A549 (cell line): ENCODE results near the gene MAGI1. TPM values are rescaled to one million over a fixed set of nuclear protein-coding genes. Genes with fewer than 3 reads are reported as not detected.

Experiments
- ATAC-seq, 2 experiments: fragments of 200-7000 bp in 1 of 2; fragments of >200 bp in 1 of 2; cut with Nextera tagmentation in 1 of 2; cut with Tn5 transposase in 1 of 2; 3 replicates each; pipeline versions ENCODE4 v1.8.0 to v1.9.1; 2018 to 2020; ENCODE audit warnings: mild to moderate bottlenecking in 1 of 2, moderate library complexity in 1 of 2
- CTCF ChIA-PET: fragments of 300-600 bp; sonication (Branson Sonifier 250); formaldehyde crosslinking; extraction: SDS; loops from one replicate; lab custom pipeline; 2021; ENCODE audit warnings: antibody characterized with exemption, inconsistent platforms; lab: Yijun Ruan, JAX
- POLR2A ChIA-PET: fragments of 350-600 bp; formaldehyde crosslinking; extraction: SDS; loops from one replicate; lab custom pipeline; 2021; ENCODE audit warnings: antibody characterized with exemption, inconsistent platforms; lab: Yijun Ruan, JAX
- DNase-seq, 2 experiments: peaks; one replicate each; pipeline versions ENCODE4 v3.0.0 to v3.0.0-alpha.2; 2011 to 2016; ENCODE audit warnings: low read depth in 1 of 2, low spot score in 1 of 2
- FAIRE-seq: peaks from 2 replicates; lab custom pipeline; 2011; peaks lifted over from hg19 to GRCh38; lab: Jason Lieb, UNC
- H3K27ac ChIP-seq, 2 experiments: fragments of >200 bp; sonication (Bioruptor Twin); formaldehyde crosslinking; 3 replicates each; pipeline ENCODE4 v1.5.1; 2016 to 2017
- H3K4me1 ChIP-seq: fragments of >200 bp; sonication (Bioruptor Twin); formaldehyde crosslinking; 3 replicates; pipeline ENCODE4 v1.6.1; 2016
- H3K4me2 ChIP-seq: fragments of >200 bp; sonication (Bioruptor Twin); formaldehyde crosslinking; 3 replicates; pipeline ENCODE4 v1.6.1; 2016
- H3K4me3 ChIP-seq: fragments of >200 bp; sonication (Bioruptor Twin); formaldehyde crosslinking; 3 replicates; pipeline ENCODE4 v1.5.1; 2016
- H3K9me3 ChIP-seq: fragments of >200 bp; sonication (Bioruptor Twin); formaldehyde crosslinking; 3 replicates; pipeline ENCODE4 v1.6.1; 2016
- BHLHE40 ChIP-seq: IDR thresholded peaks from 2 replicates; pipeline ENCODE4 v1.6.1; 2012; ENCODE audit warnings: low read depth, low read length, inconsistent platforms
- FOSB ChIP-seq: fragments of 250-450 bp; sonication (Bioruptor Pico); IDR thresholded peaks from 2 replicates; pipeline ENCODE4 v1.5.0; 2020; ENCODE audit warnings: mild to moderate bottlenecking, moderate library complexity
- FOSL2 ChIP-seq, 2 experiments: fragments of 450-650 bp in 1 of 2; fragments of >200 bp in 1 of 2; sonication (Bioruptor Twin) in 1 of 2; formaldehyde crosslinking; IDR thresholded peaks; 2 replicates each; pipeline versions ENCODE4 v1.5.0 to v1.6.1; 2016 to 2020; ENCODE audit warnings: mild to moderate bottlenecking in 1 of 2, moderate library complexity in 1 of 2
- JUN ChIP-seq, 2 experiments: fragments of >200 bp; sonication (Bioruptor Twin); formaldehyde crosslinking; IDR thresholded peaks; 2 replicates in 1 of 2; 3 replicates in 1 of 2; pipeline ENCODE4 v1.6.1; 2016 to 2017
- KDM5A ChIP-seq: fragments of 200-600 bp; sonication (generic); IDR thresholded peaks from 2 replicates; pipeline ENCODE4 v1.6.1; 2016; ENCODE audit warnings: antibody characterized with exemption, mild to moderate bottlenecking
- MAFK ChIP-seq: fragments of 450-650 bp; IDR thresholded peaks from 2 replicates; pipeline ENCODE4 v1.6.1; 2014; ENCODE audit not compliant: partially characterized antibody
- MAZ ChIP-seq: fragments of 150-350 bp; IDR thresholded peaks from 2 replicates; pipeline ENCODE4 v1.6.1; 2014; ENCODE audit warnings: antibody characterized with exemption, low read depth, low read length, borderline replicate concordance
- TFCP2L1 ChIP-seq: fragments of 250-450 bp; sonication (Bioruptor Pico); IDR thresholded peaks from 2 replicates; pipeline ENCODE4 v1.5.0; 2021; ENCODE audit warnings: mild to moderate bottlenecking
- TP53 ChIP-seq: fragments of 250-450 bp; sonication (Bioruptor Pico); IDR thresholded peaks from 2 replicates; pipeline ENCODE4 v1.5.0; 2021; ENCODE audit warnings: mild to moderate bottlenecking, moderate library complexity
- ZFP36 ChIP-seq: fragments of 450-650 bp; IDR thresholded peaks from 2 replicates; pipeline ENCODE4 v1.6.1; 2014; ENCODE audit warnings: borderline replicate concordance; ENCODE audit not compliant: partially characterized antibody
- WGBS: methylation state at CpG from one replicate; pipeline ENCODE4 v1.1.6; 2017; ENCODE audit errors: missing lambda C conversion rate; 5-methylcytosine and 5-hydroxymethylcytosine counted together
- polyA plus RNA-seq, 4 experiments: library from polyadenylated mRNA; depleted of rRNA in 3 of 4; stranded (reverse); fragments of >200 nt; fragmentation: RNase III in 1 of 4; extraction: RNeasy Plus Mini Kit Qiagen cat#74134 plus additional on column Dnase treatment in 1 of 4; gene quantifications; 2 replicates in 3 of 4; 3 replicates in 1 of 4; pipeline ENCODE4 v1.2.3, GENCODE V29; 2011 to 2017
- TF ChIP-seq, protein P1 (sequence below): fragments of 200-600 bp; sonication (generic); IDR thresholded peaks from 2 replicates; pipeline ENCODE4 v1.6.1; 2016; ENCODE audit warnings: antibody characterized with exemption, mild to moderate bottlenecking, moderate library complexity
- TF ChIP-seq, protein P2 (sequence below): fragments of 150-350 bp; IDR thresholded peaks from 2 replicates; pipeline ENCODE4 v1.6.1; 2014; ENCODE audit warnings: low read depth, mild to moderate bottlenecking, low read length
- TF ChIP-seq, protein P3 (sequence below): fragments of >200 bp; sonication (Bioruptor Twin); formaldehyde crosslinking; IDR thresholded peaks from 3 replicates; pipeline ENCODE4 v1.6.1; 2016
- TF ChIP-seq, protein P4 (sequence below): fragments of 250-450 bp; sonication (Bioruptor Pico); IDR thresholded peaks from 2 replicates; pipeline ENCODE4 v1.5.0; 2020; ENCODE audit warnings: low read depth, mild to moderate bottlenecking, moderate library complexity

Gene MAGI1
- polyA plus RNA-seq, 2 of the 4 experiments (the other 2 are of a cell fraction) = 4.7 to 6.6 TPM

DNA sequence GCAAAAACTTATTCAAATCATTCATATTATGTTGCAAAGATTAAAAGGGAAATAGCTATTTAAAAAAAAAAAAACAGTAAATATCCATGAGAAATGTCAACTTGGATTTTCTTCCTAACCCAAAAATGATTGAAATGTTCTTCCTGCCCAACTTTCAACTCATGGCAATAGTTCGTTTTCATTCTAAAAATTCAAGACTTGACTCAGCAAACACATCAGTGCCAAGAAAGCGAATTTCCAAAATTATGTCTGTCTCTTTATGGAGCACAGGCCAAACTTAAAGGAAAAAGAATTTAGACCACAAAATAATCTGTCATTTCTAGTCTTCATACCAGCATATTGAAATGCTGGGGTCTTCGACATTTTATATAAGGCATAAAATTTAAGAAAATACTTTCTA lies 63.7 kb downstream of the MAGI1 start:
- no peak overlapping the region for H3K4me2 ChIP-seq
- no peak overlapping the region for H3K4me3 ChIP-seq
- DNase-seq = no peak
- peaks cover 7% of the 10 kb centered on the region; the same call in 2 of the 3 replicates for H3K4me1 ChIP-seq
- no peaks in the 10 kb centered on the region for H3K9me3 ChIP-seq
- WGBS = 91% methylated on average over 3 of the region's 3 CpGs
- no peak overlapping the region for H3K27ac ChIP-seq
- no peak for FAIRE-seq
- TF ChIP-seq, protein P1, sequence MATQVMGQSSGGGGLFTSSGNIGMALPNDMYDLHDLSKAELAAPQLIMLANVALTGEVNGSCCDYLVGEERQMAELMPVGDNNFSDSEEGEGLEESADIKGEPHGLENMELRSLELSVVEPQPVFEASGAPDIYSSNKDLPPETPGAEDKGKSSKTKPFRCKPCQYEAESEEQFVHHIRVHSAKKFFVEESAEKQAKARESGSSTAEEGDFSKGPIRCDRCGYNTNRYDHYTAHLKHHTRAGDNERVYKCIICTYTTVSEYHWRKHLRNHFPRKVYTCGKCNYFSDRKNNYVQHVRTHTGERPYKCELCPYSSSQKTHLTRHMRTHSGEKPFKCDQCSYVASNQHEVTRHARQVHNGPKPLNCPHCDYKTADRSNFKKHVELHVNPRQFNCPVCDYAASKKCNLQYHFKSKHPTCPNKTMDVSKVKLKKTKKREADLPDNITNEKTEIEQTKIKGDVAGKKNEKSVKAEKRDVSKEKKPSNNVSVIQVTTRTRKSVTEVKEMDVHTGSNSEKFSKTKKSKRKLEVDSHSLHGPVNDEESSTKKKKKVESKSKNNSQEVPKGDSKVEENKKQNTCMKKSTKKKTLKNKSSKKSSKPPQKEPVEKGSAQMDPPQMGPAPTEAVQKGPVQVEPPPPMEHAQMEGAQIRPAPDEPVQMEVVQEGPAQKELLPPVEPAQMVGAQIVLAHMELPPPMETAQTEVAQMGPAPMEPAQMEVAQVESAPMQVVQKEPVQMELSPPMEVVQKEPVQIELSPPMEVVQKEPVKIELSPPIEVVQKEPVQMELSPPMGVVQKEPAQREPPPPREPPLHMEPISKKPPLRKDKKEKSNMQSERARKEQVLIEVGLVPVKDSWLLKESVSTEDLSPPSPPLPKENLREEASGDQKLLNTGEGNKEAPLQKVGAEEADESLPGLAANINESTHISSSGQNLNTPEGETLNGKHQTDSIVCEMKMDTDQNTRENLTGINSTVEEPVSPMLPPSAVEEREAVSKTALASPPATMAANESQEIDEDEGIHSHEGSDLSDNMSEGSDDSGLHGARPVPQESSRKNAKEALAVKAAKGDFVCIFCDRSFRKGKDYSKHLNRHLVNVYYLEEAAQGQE = no peak
- no peak for TF ChIP-seq BHLHE40
- CTCF ChIA-PET = interaction anchor here (1.0 kb wide), 1 partner anchor 62 kb away, joined by 3 read pairs; no protein-coding TSS in a partner anchor
- ATAC-seq = no peak
- POLR2A ChIA-PET = no interaction called here

DNA sequence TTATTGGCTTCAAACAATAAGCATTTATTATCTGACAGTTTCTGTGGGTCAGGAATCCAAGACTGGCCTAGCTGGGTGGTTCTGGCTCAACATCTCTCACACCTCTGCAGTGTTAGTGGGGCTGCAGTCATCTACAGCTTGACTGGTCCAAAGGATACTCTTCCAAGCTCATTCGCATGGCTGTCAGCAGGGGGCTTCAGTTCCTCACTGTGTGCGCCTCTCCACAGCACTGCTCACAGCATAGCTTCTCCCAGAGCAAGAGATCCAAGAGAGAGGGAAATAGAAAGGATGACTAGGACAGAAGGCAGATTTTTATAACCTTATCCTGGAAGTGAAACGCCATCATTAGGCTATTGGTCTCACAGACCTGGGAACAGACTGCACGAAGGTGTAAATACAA lies 64.2 kb downstream of the MAGI1 start:
- ChIA-PET CTCF (interaction anchor here (1.0 kb wide), 1 partner anchor 63 kb away, joined by 3 read pairs; no protein-coding TSS in a partner anchor), POLR2A (no interaction called here)
- H3K4me3 ChIP-seq = no peak overlapping the region
- H3K9me3 ChIP-seq = no peaks in the 10 kb centered on the region
- FAIRE-seq (no peak), ATAC-seq (no peak), DNase-seq (no peak)
- no peak overlapping the region for H3K27ac ChIP-seq
- WGBS = 95% methylated on average over 4 of the region's 4 CpGs
- peaks cover 7% of the 10 kb centered on the region; the same call in 2 of the 3 replicates for H3K4me1 ChIP-seq
- TF ChIP-seq, protein P2, sequence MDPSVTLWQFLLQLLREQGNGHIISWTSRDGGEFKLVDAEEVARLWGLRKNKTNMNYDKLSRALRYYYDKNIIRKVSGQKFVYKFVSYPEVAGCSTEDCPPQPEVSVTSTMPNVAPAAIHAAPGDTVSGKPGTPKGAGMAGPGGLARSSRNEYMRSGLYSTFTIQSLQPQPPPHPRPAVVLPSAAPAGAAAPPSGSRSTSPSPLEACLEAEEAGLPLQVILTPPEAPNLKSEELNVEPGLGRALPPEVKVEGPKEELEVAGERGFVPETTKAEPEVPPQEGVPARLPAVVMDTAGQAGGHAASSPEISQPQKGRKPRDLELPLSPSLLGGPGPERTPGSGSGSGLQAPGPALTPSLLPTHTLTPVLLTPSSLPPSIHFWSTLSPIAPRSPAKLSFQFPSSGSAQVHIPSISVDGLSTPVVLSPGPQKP = no peak
- TF ChIP-seq KDM5A (no peak), FOSL2 (IDR thresholded peaks at IDR 0.05) (no peak), FOSL2 (CRISPR knock-in tag; IDR thresholded peaks at IDR 0.05) (no peak), ZFP36 (no peak), MAFK (no peak), MAZ (no peak), TP53 (CRISPR knock-in tag) (no peak), TFCP2L1 (no peak), FOSB (no peak), JUN (IDR thresholded peaks at IDR 0.05) (no peak)
- TF ChIP-seq, protein P3, sequence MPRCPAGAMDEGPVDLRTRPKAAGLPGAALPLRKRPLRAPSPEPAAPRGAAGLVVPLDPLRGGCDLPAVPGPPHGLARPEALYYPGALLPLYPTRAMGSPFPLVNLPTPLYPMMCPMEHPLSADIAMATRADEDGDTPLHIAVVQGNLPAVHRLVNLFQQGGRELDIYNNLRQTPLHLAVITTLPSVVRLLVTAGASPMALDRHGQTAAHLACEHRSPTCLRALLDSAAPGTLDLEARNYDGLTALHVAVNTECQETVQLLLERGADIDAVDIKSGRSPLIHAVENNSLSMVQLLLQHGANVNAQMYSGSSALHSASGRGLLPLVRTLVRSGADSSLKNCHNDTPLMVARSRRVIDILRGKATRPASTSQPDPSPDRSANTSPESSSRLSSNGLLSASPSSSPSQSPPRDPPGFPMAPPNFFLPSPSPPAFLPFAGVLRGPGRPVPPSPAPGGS = no peak
- TF ChIP-seq, protein P1 = no peak
- TF ChIP-seq, protein P4, sequence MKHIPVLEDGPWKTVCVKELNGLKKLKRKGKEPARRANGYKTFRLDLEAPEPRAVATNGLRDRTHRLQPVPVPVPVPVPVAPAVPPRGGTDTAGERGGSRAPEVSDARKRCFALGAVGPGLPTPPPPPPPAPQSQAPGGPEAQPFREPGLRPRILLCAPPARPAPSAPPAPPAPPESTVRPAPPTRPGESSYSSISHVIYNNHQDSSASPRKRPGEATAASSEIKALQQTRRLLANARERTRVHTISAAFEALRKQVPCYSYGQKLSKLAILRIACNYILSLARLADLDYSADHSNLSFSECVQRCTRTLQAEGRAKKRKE = no peak
- no peak overlapping the region for H3K4me2 ChIP-seq
